Measurements from ENCODE around the gene ST8SIA2.

The ST8SIA2 gene

DNA sequence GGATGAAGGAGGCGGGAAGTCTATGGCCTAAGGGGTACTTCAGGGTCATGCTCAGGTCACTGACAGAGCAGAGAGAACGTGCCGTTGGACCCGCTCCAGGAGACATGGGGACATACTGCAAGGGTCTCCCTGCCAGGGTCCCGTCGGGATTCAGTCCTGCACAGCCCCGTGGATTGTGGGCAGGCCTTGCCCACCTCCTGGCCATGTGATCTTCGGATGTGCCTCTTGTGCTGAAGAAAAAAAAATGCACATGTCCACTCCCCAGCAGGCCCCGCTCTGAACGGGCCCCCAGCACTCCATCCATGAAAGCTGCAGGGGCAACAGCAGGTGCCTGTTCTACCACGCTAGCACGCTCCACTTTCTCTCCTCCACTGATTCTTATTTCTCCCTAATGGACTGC lies 22.9 kb downstream of the ST8SIA2 start (continued):
- TF ChIP-seq, protein P1, sequence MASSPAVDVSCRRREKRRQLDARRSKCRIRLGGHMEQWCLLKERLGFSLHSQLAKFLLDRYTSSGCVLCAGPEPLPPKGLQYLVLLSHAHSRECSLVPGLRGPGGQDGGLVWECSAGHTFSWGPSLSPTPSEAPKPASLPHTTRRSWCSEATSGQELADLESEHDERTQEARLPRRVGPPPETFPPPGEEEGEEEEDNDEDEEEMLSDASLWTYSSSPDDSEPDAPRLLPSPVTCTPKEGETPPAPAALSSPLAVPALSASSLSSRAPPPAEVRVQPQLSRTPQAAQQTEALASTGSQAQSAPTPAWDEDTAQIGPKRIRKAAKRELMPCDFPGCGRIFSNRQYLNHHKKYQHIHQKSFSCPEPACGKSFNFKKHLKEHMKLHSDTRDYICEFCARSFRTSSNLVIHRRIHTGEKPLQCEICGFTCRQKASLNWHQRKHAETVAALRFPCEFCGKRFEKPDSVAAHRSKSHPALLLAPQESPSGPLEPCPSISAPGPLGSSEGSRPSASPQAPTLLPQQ (tag by site-specific recombination; IDR thresholded peaks at IDR 0.05), result no peak
- TF ChIP-seq, protein P2, sequence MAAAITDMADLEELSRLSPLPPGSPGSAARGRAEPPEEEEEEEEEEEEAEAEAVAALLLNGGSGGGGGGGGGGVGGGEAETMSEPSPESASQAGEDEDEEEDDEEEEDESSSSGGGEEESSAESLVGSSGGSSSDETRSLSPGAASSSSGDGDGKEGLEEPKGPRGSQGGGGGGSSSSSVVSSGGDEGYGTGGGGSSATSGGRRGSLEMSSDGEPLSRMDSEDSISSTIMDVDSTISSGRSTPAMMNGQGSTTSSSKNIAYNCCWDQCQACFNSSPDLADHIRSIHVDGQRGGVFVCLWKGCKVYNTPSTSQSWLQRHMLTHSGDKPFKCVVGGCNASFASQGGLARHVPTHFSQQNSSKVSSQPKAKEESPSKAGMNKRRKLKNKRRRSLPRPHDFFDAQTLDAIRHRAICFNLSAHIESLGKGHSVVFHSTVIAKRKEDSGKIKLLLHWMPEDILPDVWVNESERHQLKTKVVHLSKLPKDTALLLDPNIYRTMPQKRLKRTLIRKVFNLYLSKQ (tag by site-specific recombination; IDR thresholded peaks at IDR 0.05; ENCODE audit: borderline replicate concordance), result no peak
- no peak for TF ChIP-seq ZNF132 (tag by site-specific recombination; IDR thresholded peaks at IDR 0.05; ENCODE audit: borderline replicate concordance)
- TF ChIP-seq ZNF704 (tag by site-specific recombination; IDR thresholded peaks at IDR 0.05), result no peak
- no peak for TF ChIP-seq ZNF792 (tag by site-specific recombination; IDR thresholded peaks at IDR 0.05)
- no peak for TF ChIP-seq ZNF366 (tag by site-specific recombination; conservative IDR thresholded peaks at IDR 0.05)
- TF ChIP-seq PRDM1 (tag by site-specific recombination; IDR thresholded peaks at IDR 0.05), result no peak
- TF ChIP-seq OVOL3 (tag by site-specific recombination; IDR thresholded peaks at IDR 0.05), result no peak
- no peak for TF ChIP-seq ZNF133 (tag by site-specific recombination; IDR thresholded peaks at IDR 0.05)
- no peak for TF ChIP-seq ZNF629 (tag by site-specific recombination; IDR thresholded peaks at IDR 0.05)
- no peak for TF ChIP-seq ZNF302 (tag by site-specific recombination; IDR thresholded peaks at IDR 0.05; ENCODE audit: low read depth)
- no peak for TF ChIP-seq ZBTB8A (tag by site-specific recombination; IDR thresholded peaks at IDR 0.05)
- TF ChIP-seq ZNF777 (tag by site-specific recombination; IDR thresholded peaks at IDR 0.05; ENCODE audit: borderline replicate concordance), result no peak

- Histone ChIP-seq H3K36me3 (ENCODE audit: control insufficient read depth in 2 of 2, insufficient read depth in 1 of 2, low read length in 2 of 2) (no peaks in the 10 kb centered on the region), H3K27ac (ENCODE audit: extremely low read depth, low read depth, low read length) (no peak overlapping the region), H3K9me3 (ENCODE audit: control insufficient read depth, insufficient read depth, low read depth, low read length) (no peaks in the 10 kb centered on the region), H3K4me1 (ENCODE audit: control insufficient read depth, insufficient read depth, low read length) (no peaks in the 10 kb centered on the region), H3K4me3 (ENCODE audit: low read depth, low read length) (no peak overlapping the region)
- ChIA-PET POLR2A (no interaction called here), CTCF (interaction anchor here (0.5 kb wide), 1 partner anchor 171 kb away, joined by 3 read pairs; no protein-coding TSS in a partner anchor)
- TF ChIP-seq ZNF571 (tag by site-specific recombination; IDR thresholded peaks at IDR 0.05) (no peak), ZNF549 (tag by site-specific recombination; IDR thresholded peaks at IDR 0.05) (no peak), ZSCAN4 (tag by site-specific recombination; IDR thresholded peaks at IDR 0.05) (no peak), ZNF140 (tag by site-specific recombination; IDR thresholded peaks at IDR 0.05) (no peak), ZNF416 (tag by site-specific recombination; IDR thresholded peaks at IDR 0.05) (no peak), ZIC2 (tag by site-specific recombination; IDR thresholded peaks at IDR 0.05) (no peak), ZBTB6 (tag by site-specific recombination; IDR thresholded peaks at IDR 0.05) (no peak), ZNF585B (tag by site-specific recombination; IDR thresholded peaks at IDR 0.05) (no peak)
- TF ChIP-seq, protein P3, sequence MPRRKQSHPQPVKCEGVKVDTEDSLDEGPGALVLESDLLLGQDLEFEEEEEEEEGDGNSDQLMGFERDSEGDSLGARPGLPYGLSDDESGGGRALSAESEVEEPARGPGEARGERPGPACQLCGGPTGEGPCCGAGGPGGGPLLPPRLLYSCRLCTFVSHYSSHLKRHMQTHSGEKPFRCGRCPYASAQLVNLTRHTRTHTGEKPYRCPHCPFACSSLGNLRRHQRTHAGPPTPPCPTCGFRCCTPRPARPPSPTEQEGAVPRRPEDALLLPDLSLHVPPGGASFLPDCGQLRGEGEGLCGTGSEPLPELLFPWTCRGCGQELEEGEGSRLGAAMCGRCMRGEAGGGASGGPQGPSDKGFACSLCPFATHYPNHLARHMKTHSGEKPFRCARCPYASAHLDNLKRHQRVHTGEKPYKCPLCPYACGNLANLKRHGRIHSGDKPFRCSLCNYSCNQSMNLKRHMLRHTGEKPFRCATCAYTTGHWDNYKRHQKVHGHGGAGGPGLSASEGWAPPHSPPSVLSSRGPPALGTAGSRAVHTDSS (tag by site-specific recombination; IDR thresholded peaks at IDR 0.05), result no peak
Measured at GRCh38 chr15:92417716-92418115, 24.0 kb downstream of the ST8SIA2 start.
